Pancreas (tissue), 10 donors: ENCODE measurements around the gene PIAS4. TPM values are rescaled to one million over a fixed set of nuclear protein-coding genes. Genes with fewer than 3 reads are reported as not detected.

Source experiments
- ATAC-seq, 4 donors: fragments of 200-7000 bp; cut with Tn5 transposase; one replicate each; pipeline versions ENCODE4 v1.8.0 to v1.9.1; 2020; ENCODE audit warnings: mild to moderate bottlenecking in 4 of 4, moderate library complexity in 4 of 4
- DNase-seq, 6 donors: peaks; one replicate each; pipeline ENCODE4 v3.0.0-alpha.2; 2020
- FAIRE-seq: peaks from 2 replicates; lab custom pipeline; 2012; peaks lifted over from hg19 to GRCh38; lab: Jason Lieb, UNC
- H3K27ac ChIP-seq, 4 donors: fragments of 200-600 bp; sonication (generic); 1 replicate in 3 of 4; 2 replicates in 1 of 4; pipeline versions ENCODE4 v1.5.0 to v1.8.0; 2020
- H3K27me3 ChIP-seq, 4 donors: fragments of 200-600 bp; one replicate each; pipeline ENCODE4 v1.8.0; 2021
- H3K36me3 ChIP-seq, 3 donors: fragments of 200-600 bp; sonication (generic) in 1 of 3; one replicate each; pipeline versions ENCODE4 v1.5.0 to v1.8.0; 2020 to 2021
- H3K4me1 ChIP-seq, 3 donors: fragments of 200-600 bp; one replicate each; pipeline ENCODE4 v1.8.0; 2021
- H3K4me3 ChIP-seq, 4 donors: fragments of 200-600 bp; sonication (generic) in 2 of 4; one replicate each; pipeline versions ENCODE4 v1.5.0 to v1.8.0; 2020 to 2021
- H3K9me3 ChIP-seq, 4 donors: fragments of 200-600 bp; one replicate each; pipeline ENCODE4 v1.8.0; 2021
- WGBS, 2 donors: extraction: QIAGEN DNeasy Blood & Tissue Kit; methylation state at CpG; one replicate each; pipeline ENCODE4 v1.1.7; 2013; 5-methylcytosine and 5-hydroxymethylcytosine counted together
- intact Hi-C, 3 donors: fragments of 100-400 bp; cut with DNase I; formaldehyde crosslinking; loops; one replicate each; pipeline versions ENCODE4 v1.11.1 to v1.14.2; 2022
- polyA plus RNA-seq, 2 donors: library from polyadenylated mRNA; stranded (reverse); fragments of 200-250 nt; gene quantifications; one replicate each; pipeline ENCODE4 v1.2.3, GENCODE V29; 2013
- total RNA-seq, 6 donors: library from RNA; stranded (reverse); fragmentation: NEBNext Ultra II Directional in 4 of 6; extraction: Animal tissue kit (Norgen Biotek cat#: 25700) in 4 of 6; gene quantifications; one replicate each; pipeline versions ENCODE4 v1.2.1 to v1.2.4, GENCODE V29; 2021 to 2023
- TF ChIP-seq, protein P1 (sequence below), 4 donors: fragments of 200-600 bp; sonication (generic) in 3 of 4; IDR thresholded peaks; one replicate each; pipeline versions ENCODE4 v1.5.0 to v1.8.0; 2021; ENCODE audit warnings: antibody characterized with exemption in 4 of 4
- donor health status: healthy with polysubstance abuse.
- donor health status: DM: no; HTN: no; CAD: no; lungs with moderate emphysema.
- donor health status: DM: no; HTN: no; CAD: no.
- donor health status: control.
- donor health status: control.
- donor health status: Bipolar disorder and iron deficiency.
- donor health status: DM: yes; HTN: yes; CAD: no.
- donor health status: DM: no; HTN: no; CAD: no.
- donor health status: DM: no; HTN: no; CAD: no.
- donor health status: DM: yes; HTN: yes; CAD: no.

Gene PIAS4
- total and polyA plus RNA-seq, 8 donors = 12.8 to 25.3 (median 15.4) TPM

DNA sequence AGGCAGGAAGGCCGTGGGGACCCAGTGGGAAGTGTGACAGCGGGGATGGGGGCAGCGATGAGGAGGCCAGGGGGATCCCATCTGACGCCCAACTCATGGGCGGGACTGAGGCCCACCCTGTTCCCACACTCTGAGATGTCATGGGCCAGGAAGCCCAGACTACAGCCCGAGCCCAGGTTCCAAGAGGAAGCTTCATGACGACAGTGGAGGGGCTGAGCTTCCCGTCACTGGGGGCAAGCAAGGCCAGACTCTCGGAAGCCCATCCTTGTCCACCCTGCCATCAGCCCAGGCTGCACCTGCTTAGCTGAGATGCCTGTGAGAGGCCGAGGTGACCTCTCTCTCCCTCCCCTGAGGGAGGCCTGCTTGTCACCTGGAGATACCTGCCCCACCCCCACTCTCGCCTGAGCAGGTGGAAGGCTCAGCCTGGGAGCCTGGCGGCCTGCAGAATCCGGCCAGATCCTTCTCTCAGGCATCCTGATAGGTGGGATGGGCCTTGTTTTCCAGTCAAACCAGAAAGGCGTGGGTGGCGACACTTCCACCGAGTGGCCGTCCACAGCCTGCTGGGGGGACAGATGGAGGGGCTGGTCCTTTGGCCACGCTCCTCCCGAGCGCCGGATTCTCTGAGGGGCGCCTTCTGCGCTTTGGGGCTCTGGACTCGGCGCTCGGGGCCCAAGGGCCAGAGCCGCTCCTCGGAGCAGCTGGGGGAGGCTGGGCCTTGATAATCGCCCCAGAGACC lies 54.3 kb downstream of the PIAS4 start:
- TF ChIP-seq, protein P1, sequence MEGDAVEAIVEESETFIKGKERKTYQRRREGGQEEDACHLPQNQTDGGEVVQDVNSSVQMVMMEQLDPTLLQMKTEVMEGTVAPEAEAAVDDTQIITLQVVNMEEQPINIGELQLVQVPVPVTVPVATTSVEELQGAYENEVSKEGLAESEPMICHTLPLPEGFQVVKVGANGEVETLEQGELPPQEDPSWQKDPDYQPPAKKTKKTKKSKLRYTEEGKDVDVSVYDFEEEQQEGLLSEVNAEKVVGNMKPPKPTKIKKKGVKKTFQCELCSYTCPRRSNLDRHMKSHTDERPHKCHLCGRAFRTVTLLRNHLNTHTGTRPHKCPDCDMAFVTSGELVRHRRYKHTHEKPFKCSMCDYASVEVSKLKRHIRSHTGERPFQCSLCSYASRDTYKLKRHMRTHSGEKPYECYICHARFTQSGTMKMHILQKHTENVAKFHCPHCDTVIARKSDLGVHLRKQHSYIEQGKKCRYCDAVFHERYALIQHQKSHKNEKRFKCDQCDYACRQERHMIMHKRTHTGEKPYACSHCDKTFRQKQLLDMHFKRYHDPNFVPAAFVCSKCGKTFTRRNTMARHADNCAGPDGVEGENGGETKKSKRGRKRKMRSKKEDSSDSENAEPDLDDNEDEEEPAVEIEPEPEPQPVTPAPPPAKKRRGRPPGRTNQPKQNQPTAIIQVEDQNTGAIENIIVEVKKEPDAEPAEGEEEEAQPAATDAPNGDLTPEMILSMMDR (IDR thresholded peaks at IDR 0.05) = no peak
- peak overlapping the region in 3 of 4 donors; percentile 6 to 44 (median 34) for H3K4me3 ChIP-seq
- 28 to 32% methylated on average over 29 of the region's 29 CpGs for WGBS, 2 donors

DNA sequence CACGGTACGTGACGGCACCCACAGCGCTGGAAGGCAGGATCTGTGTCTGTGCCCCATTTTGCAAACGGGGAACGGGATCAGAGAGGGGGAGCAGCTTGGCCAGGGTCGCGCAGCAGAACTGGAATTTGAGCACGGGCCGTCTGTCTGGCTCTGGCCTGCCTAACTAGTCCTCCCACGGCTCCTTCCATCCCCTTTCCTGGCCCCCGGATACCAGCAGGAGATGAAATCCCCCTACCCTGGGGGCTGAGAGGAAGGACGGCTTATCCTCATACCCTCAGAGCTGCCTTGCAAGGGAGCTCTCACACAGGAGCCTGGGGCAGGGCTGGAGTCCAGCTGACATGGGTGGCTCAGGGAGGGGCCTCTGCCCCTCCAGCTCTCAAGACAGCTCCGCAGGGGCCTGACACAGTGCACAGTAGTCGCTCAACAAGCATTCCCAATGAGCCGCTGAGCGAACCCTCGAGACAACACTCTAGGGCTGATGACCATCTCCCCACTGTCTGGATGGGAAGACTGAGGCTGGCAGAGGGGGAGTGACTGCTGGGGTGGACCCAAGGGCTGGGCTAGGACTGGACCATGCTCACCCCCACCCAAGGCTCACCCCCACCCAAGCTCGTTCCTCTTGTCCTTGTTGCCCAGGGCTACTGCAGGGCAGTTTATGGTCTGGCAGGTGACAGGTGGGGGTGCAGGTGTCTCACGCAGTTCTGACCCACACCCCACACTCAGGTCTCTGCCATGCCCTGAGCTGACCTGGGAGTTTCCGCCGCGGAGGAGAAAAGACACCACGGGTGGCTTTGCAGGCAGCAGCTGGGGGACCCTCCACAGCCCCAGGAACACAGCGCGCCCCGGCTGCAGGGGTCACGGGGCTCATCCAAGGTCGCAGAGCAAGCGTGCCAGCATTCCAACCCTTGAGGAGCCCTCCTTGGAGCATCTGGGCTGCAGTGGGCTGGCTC lies 55.2 kb downstream of the PIAS4 start:
- no peaks in the 10 kb centered on the region for H3K27me3 ChIP-seq
- peak in 2 of 6 donors; percentile 48 to 58 for DNase-seq
- no peaks in the 10 kb centered on the region for H3K36me3 ChIP-seq
- no peak for FAIRE-seq
- intact Hi-C loops = no loop called here
- 41 to 48% methylated on average over 30 of the region's 30 CpGs for WGBS, 2 donors
- H3K4me3 ChIP-seq = peak overlapping the region in 2 of 4 donors; percentile 76 to 93
- H3K27ac ChIP-seq = peak overlapping the region; percentile 68 to 93 (median 84)
- peaks cover 36 to 56% (median 42%) of the 10 kb centered on the region in 3 donors for H3K4me1 ChIP-seq
- no peaks in the 10 kb centered on the region for H3K9me3 ChIP-seq
- TF ChIP-seq, protein P1 (IDR thresholded peaks at IDR 0.05) = no peak
- ATAC-seq = no peak

More for the DNA sequence above, 54.3 kb downstream of the PIAS4 start:
- Histone ChIP-seq H3K36me3 (no peaks in the 10 kb centered on the region), H3K27ac (peak overlapping the region; percentile 66 to 93 (median 82)), H3K9me3 (no peaks in the 10 kb centered on the region), H3K27me3 (no peaks in the 10 kb centered on the region), H3K4me1 (peaks cover 36 to 56% (median 42%) of the 10 kb centered on the region in 3 donors)
- peak; percentile 26 to 37 (median 28) for ATAC-seq
- FAIRE-seq = no peak
- intact Hi-C loops = no loop called here
- peak; percentile 80 to 91 (median 85) for DNase-seq

DNA sequence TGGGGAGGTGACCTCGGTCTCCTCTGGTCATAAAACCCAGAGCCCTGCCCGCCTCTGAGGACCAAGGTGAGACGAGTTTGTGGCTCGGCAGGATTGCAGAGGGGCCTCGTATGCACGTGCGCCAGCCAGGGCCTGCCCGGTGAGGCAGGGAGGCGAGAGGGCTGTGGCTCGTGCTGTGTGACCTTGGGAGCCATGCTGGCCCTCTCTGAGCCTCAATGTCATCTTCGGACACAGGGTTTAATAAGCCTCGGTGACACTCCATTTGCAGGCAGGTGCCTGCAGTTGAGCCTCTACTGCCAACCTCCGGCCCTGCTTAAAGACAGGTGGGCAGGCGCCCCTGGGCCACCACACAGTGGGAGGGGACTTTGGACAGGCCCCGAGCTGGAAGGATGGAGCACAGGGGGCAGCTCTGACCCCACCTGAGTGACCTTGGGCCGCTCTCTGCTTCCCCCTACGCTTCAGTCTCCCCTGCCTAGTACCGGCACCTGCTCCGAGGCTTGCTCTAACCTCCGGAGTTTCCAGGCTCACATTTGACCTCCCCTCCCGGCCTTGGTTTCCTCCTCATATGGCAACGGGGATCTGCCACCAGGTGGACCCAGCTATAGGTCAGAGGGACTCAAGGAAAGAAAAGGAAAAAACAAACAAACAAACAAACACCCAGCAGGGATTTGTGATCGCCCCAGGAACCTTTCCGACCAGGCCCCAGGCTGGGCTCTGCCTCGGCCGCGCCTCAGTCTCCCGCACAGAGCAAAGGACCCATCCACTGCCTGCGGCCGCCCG lies 56.0 kb downstream of the PIAS4 start:
- 13 to 15% methylated on average over 28 to 31 of the region's 31 CpGs for WGBS, 2 donors
- peak overlapping the region; percentile 61 to 93 (median 75) for H3K4me3 ChIP-seq
- H3K4me1 ChIP-seq = peaks cover 36 to 57% (median 42%) of the 10 kb centered on the region in 3 donors
- intact Hi-C loops = no loop called here
- no peaks in the 10 kb centered on the region for H3K9me3 ChIP-seq
- no peak for ATAC-seq
- peak overlapping the region; percentile 68 to 93 (median 88) for H3K27ac ChIP-seq
- TF ChIP-seq, protein P1 (IDR thresholded peaks at IDR 0.05) = no peak
- H3K27me3 ChIP-seq = no peaks in the 10 kb centered on the region
- FAIRE-seq = no peak
- DNase-seq = peak in 2 of 6 donors; percentile 59 to 67
- H3K36me3 ChIP-seq = no peaks in the 10 kb centered on the region

DNA sequence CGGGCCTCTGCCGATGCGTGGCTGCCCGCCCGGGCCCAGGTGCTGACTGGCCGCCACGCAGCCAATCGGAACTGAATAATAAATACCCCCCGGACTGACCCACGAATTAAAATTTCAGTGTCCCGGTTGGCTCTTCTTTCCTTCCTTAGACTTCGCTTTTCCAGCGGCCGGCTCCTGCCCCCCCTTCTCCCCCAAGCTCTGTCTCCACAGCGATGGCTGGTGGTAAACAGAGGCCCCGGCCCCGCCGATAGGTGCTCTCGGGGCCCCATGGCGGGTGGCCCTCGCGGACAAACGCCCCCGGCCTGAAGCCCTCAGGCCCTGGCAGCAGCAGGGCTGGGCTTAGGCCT lies 56.6 kb downstream of the PIAS4 start:
- no peak for FAIRE-seq
- TF ChIP-seq, protein P1 (IDR thresholded peaks at IDR 0.05) = no peak
- intact Hi-C loops = no loop called here
- peak overlapping the region; percentile 61 to 93 (median 75) for H3K4me3 ChIP-seq
- H3K36me3 ChIP-seq = no peaks in the 10 kb centered on the region
- no peaks in the 10 kb centered on the region for H3K9me3 ChIP-seq
- DNase-seq = peak in 2 of 6 donors; percentile 52 to 70
- H3K4me1 ChIP-seq = peaks cover 36 to 52% (median 36%) of the 10 kb centered on the region in 3 donors
- 1 to 2% methylated on average over 24 of the region's 24 CpGs for WGBS, 2 donors
- H3K27ac ChIP-seq = peak overlapping the region; percentile 68 to 93 (median 88)
- no peak for ATAC-seq
- H3K27me3 ChIP-seq = no peaks in the 10 kb centered on the region
